SHP77 (cell line): ENCODE data around the gene DPYD.

Source experiments
- DNase-seq, 2 experiments: peaks; one replicate each; lab custom pipeline; 2025; lab: John Stamatoyannopoulos, UW

Gene DPYD

GRCh38 chr1:97906567-97907241, 14.1 kb downstream of the DPYD start:
- DNase-seq, result no peak

- DNase-seq, result no peak
Observed at GRCh38 chr1:97905141-97905940, 15.5 kb downstream of the DPYD start.

- no peak for DNase-seq
Observed at GRCh38 chr1:97904534-97904933, 16.3 kb downstream of the DPYD start.

GRCh38 chr1:97903626-97904025, 17.2 kb downstream of the DPYD start:
- no peak for DNase-seq

DNA sequence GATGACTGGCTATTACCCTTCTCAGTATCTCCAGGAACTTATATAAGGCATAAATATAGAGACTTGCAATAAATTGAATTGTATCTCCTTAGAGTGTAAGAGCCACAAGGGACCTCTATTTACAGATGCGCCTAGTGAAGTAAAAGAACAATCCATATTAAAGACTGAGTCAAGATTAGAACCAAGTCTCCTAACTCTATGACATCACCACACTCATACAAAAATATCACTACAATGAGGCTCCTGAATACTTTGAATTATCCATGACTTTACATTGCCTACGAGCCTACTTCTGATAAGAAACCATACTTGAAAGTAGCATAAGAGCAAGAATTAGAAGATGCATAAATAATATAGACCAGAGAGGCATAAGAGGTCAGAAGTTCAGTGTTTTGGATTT, 18.8 kb downstream of the DPYD start:
- no peak for DNase-seq

- DNase-seq, result no peak
Observed at GRCh38 chr1:97901017-97901658, 19.7 kb downstream of the DPYD start.

- no peak for DNase-seq
Observed at GRCh38 chr1:97898948-97899347, 21.9 kb downstream of the DPYD start.

DNA sequence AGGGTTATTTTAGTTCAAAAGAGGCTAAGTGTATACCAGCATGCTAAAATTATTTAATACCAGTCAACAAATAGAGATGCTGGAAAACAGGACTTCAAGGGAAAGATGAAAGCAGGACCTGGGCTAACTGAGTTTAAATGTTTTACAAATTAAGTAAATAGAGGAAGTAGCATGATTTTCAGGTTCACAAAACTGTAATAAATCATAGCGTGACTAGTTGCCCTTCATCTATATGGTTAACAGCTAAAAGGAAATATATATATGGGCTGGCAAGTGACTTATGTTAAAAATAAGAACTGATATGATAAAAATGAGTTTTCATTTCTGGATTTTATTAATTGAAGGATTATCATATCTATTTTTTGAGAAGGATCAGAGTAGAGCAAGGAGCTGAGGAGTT, 25.6 kb downstream of the DPYD start:
- no peak for DNase-seq

DNA sequence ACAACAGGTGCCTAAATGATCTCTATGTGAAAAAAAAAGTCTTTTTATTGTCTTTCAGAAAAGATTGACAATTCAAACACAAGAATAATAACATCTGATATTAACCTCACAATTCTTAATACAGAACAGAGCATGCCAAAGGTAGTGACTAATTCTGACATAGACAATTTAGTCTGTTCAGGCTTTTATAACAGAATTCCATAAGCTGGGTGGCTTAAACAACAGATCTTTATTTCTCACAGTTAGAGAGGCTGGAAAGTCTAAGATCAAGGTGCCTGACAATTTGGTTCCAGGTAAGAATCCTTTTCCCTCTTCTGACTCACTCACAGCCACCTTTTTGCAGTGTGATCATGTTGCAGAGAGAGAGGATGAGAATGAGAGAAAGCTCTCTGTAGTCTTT, 27.0 kb downstream of the DPYD start:
- no peak for DNase-seq

DNA sequence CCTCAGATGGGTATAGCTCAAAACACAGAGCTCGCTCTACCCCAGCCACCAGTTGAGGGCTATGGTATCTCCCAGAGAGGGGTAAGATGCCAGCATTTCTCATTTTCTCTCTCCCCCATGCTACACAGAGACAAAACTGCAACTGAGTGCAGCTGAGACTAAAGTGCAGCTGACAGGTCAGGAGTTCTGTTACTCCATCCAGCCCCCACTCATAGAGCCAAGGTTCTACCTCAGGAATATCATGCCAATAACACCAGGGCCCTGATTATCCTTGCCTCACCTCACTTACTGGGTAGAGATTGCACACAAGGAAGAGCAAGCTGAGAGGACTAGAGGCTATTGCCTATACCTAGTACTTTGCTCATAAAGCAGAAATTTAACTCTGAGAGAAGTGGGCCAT, 34.6 kb downstream of the DPYD start:
- no peak for DNase-seq

- DNase-seq, result no peak
Observed at GRCh38 chr1:97883823-97884222, 37.0 kb downstream of the DPYD start.

DNA sequence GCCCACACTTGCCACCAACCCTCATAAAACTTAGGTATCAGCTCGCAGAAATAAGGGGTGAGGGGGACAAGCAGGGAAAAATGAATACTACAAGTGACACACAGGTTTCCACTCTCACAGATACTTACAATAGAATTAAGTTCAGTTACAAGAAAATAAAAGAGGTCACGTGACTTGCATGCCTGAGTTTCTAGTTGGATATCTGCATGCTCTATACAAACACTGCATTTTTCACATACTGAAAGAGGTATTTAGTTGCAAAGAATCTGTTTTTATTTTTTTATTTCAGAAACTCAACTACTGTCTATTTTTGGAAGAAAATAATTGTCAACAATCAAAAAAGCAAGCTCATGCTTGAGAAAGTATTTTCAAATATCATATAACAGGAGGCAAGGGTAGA, 43.5 kb downstream of the DPYD start:
- no peak for DNase-seq

- DNase-seq, result no peak
Observed at GRCh38 chr1:97875996-97876395, 44.8 kb downstream of the DPYD start.

- DNase-seq, result no peak
Observed at GRCh38 chr1:97870589-97870988, 50.2 kb downstream of the DPYD start.

- DNase-seq, result no peak
Observed at GRCh38 chr1:97869441-97869840, 51.4 kb downstream of the DPYD start.

DNA sequence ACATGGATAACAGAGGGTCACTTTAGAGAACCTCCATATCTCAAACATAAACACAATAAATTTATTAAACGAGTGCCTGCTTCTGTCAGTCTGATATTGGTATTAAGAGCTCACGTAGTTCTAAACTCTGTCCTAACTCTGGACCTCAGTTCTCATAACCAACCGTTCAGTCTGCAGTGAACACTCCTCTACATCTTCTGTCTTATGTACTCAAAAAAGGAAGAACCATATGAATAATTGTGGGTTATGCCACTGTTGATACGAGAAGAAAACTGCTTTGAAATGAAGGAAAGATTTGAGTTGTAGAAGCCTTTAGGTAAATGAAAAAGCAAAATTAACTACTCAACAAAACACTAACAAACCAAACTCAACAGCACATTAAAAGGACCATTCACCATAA, 53.7 kb downstream of the DPYD start:
- no peak for DNase-seq

GRCh38 chr1:97864615-97865014, 56.2 kb downstream of the DPYD start:
- DNase-seq, result no peak

- DNase-seq, result no peak
Observed at GRCh38 chr1:97853221-97853620, 67.6 kb downstream of the DPYD start.

DNA sequence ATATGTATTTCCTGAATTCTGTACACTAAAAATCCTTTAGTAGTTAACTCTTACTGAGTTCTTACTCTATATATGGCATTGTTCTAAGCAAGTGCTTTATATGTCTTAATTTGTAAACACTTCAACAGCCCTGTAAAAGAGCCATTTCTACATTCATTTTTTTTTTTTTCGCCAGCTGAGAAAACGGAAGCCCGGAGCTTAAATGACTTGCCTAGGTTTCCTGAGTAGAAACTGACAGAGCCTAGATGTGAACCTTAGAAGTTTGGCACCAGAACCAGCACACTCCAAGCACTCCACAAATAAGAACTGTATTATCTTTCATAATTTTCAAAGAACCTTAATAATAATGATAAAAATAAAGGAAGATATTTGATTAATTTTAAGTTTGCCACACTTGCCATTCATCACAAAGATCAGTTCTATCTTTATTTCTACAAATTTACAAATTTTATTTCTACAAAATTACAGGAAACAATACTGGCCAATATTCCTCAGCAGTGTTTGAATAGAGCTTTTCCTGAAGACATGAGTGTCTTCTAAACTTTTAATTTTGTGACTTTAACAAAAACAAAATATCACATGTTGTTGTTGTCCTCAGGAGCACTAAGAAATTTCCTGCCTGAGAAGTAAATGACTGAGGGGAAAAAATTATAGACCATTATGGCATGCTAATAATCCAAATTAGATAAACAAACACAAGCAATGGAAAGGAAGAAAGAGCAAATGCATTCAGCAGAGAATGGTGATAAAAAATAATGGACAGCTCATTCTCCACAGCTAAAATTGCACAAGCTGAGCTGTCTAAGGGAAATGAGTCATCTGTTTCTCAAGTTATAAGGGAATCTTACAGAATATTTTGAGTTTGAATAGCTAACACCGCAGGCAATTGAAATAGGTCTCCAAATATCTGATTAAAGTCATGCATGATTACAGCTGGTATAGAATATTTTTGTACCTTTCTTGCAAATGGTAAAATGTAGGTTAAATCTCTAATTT, 71.2 kb downstream of the DPYD start:
- DNase-seq, result peak in 1 of 2 experiments; percentile 2

GRCh38 chr1:97845805-97846204, 75.0 kb downstream of the DPYD start:
- no peak for DNase-seq

GRCh38 chr1:97844552-97845089, 76.2 kb downstream of the DPYD start:
- no peak for DNase-seq

GRCh38 chr1:97841338-97841737, 79.5 kb downstream of the DPYD start:
- no peak for DNase-seq
